ENCODE data around the gene CNTFR.

GRCh38 chr9:34512131-34513078, 77.1 kb downstream of the CNTFR start:
- TF ChIP-seq CTCF (IDR thresholded peaks at IDR 0.05): no peak
- no peak for TF ChIP-seq POLR2A (IDR thresholded peaks at IDR 0.05)
